Effector memory CD8-positive, alpha-beta T cell (primary cell): ENCODE results near the gene PCDHB15.
"Not testable (repeated sequence)": the region's sequence is repeated elsewhere in the genome, so short reads cannot be mapped to it uniquely, and the experiment has no call there.

ENCODE experiments used
- ATAC-seq: fragments of 150-1000 bp; cut with Tn5 transposase; replicated peaks from 2 replicates; pipeline ENCODE4 v1.10.0; 2021; ENCODE audit warnings: mild to moderate bottlenecking, moderate library complexity
- DNase-seq, 3 experiments: peaks; one replicate each; pipeline ENCODE4 v3.0.0; 2021
- H3K27ac Mint-ChIP-seq, 2 donors: one replicate each; pipeline ENCODE4 v1.8.0; 2022; ENCODE audit warnings: mild to moderate bottlenecking in 2 of 2, mixed read lengths in 2 of 2, moderate library complexity in 2 of 2
- H3K27me3 Mint-ChIP-seq, 2 donors: one replicate each; pipeline ENCODE4 v1.8.0; 2022; ENCODE audit warnings: mixed read lengths in 2 of 2
- H3K36me3 Mint-ChIP-seq: one replicate; pipeline ENCODE4 v1.8.0; 2022; ENCODE audit warnings: mild to moderate bottlenecking, moderate library complexity, mixed read lengths; ENCODE audit not compliant: insufficient read depth
- H3K4me1 Mint-ChIP-seq, 2 donors: one replicate each; pipeline ENCODE4 v1.8.0; 2022; ENCODE audit warnings: low read depth in 2 of 2, mixed read lengths in 2 of 2
- H3K4me3 Mint-ChIP-seq, 2 donors: one replicate each; pipeline ENCODE4 v1.8.0; 2022; ENCODE audit warnings: mild to moderate bottlenecking in 2 of 2, mixed read lengths in 2 of 2, moderate library complexity in 2 of 2
- H3K9me3 Mint-ChIP-seq, 2 donors: one replicate each; pipeline ENCODE4 v1.8.0; 2022; ENCODE audit warnings: mixed read lengths in 2 of 2

The PCDHB15 gene

GRCh38 chr5:141224844-141225243 lies 20.4 kb upstream of the PCDHB15 start:
- H3K27me3 Mint-ChIP-seq: peaks cover 37 to 42% of the 10 kb centered on the region in 2 donors

GRCh38 chr5:141225421-141225820 lies 19.8 kb upstream of the PCDHB15 start:
- H3K9me3 Mint-ChIP-seq: not testable (repeated sequence)

More at GRCh38 chr5:141224844-141225243, 20.4 kb upstream of the PCDHB15 start:
- not testable (repeated sequence) for H3K4me3 Mint-ChIP-seq, H3K9me3 Mint-ChIP-seq, H3K36me3 Mint-ChIP-seq, ATAC-seq, H3K27ac Mint-ChIP-seq, DNase-seq, H3K4me1 Mint-ChIP-seq

GRCh38 chr5:141234109-141234667 lies 11.0 kb upstream of the PCDHB15 start:
- H3K4me3 Mint-ChIP-seq: no peak overlapping the region

More at GRCh38 chr5:141225421-141225820, 19.8 kb upstream of the PCDHB15 start:
- H3K27ac Mint-ChIP-seq, DNase-seq, H3K36me3 Mint-ChIP-seq, H3K4me3 Mint-ChIP-seq, H3K4me1 Mint-ChIP-seq, ATAC-seq: not testable (repeated sequence)
- peaks cover 32 to 37% of the 10 kb centered on the region in 2 donors for H3K27me3 Mint-ChIP-seq

GRCh38 chr5:141235922-141236321 lies 9.3 kb upstream of the PCDHB15 start:
- H3K27me3 Mint-ChIP-seq: peaks cover 37 to 50% of the 10 kb centered on the region in 2 donors
- not testable (repeated sequence) for H3K4me3 Mint-ChIP-seq

More at GRCh38 chr5:141234109-141234667, 11.0 kb upstream of the PCDHB15 start:
- Mint-ChIP-seq H3K9me3 (peaks cover 4 to 6% of the 10 kb centered on the region in 2 donors), H3K36me3 (no peaks in the 10 kb centered on the region), H3K27me3 (peaks cover 31 to 33% of the 10 kb centered on the region in 2 donors), H3K27ac (no peak overlapping the region), H3K4me1 (peaks cover 0 to 2% of the 10 kb centered on the region in 2 donors)
- DNase-seq (no peak), ATAC-seq (no peak)

GRCh38 chr5:141236516-141237313 lies 8.5 kb upstream of the PCDHB15 start:
- no peaks in the 10 kb centered on the region for H3K36me3 Mint-ChIP-seq
- peaks cover 37 to 58% of the 10 kb centered on the region in 2 donors for H3K27me3 Mint-ChIP-seq
- H3K4me1 Mint-ChIP-seq: peaks cover 0 to 2% of the 10 kb centered on the region in 2 donors
- no peak overlapping the region for H3K27ac Mint-ChIP-seq
- ATAC-seq (no peak), DNase-seq (no peak)
- peaks cover 4 to 7% of the 10 kb centered on the region in 2 donors for H3K9me3 Mint-ChIP-seq
- no peak overlapping the region for H3K4me3 Mint-ChIP-seq

More at GRCh38 chr5:141235922-141236321, 9.3 kb upstream of the PCDHB15 start:
- not testable (repeated sequence) for ATAC-seq, H3K4me1 Mint-ChIP-seq, DNase-seq, H3K36me3 Mint-ChIP-seq, H3K9me3 Mint-ChIP-seq, H3K27ac Mint-ChIP-seq

- peaks cover 0 to 3% of the 10 kb centered on the region in 2 donors for H3K4me1 Mint-ChIP-seq
- no peak for DNase-seq
- peaks cover 10 to 14% of the 10 kb centered on the region in 2 donors for H3K9me3 Mint-ChIP-seq
- H3K27me3 Mint-ChIP-seq: peaks cover 30 to 68% of the 10 kb centered on the region in 2 donors
- H3K27ac Mint-ChIP-seq: no peak overlapping the region
- ATAC-seq: no peak
- no peaks in the 10 kb centered on the region for H3K36me3 Mint-ChIP-seq
- no peak overlapping the region for H3K4me3 Mint-ChIP-seq
These were observed 3.7 kb upstream of the PCDHB15 start for GRCh38 chr5:141241496-141241895.

- not testable (repeated sequence) for ATAC-seq
These were observed 1.8 kb downstream of the PCDHB15 start for GRCh38 chr5:141246971-141247370.

GRCh38 chr5:141247434-141247833 lies 2.2 kb downstream of the PCDHB15 start:
- Mint-ChIP-seq H3K27me3 (peaks cover 13 to 20% of the 10 kb centered on the region in 2 donors), H3K9me3 (peaks cover 13 to 23% of the 10 kb centered on the region in 2 donors)
- H3K4me1 Mint-ChIP-seq, ATAC-seq, H3K27ac Mint-ChIP-seq, DNase-seq, H3K4me3 Mint-ChIP-seq, H3K36me3 Mint-ChIP-seq: not testable (repeated sequence)

More at GRCh38 chr5:141246971-141247370, 1.8 kb downstream of the PCDHB15 start:
- H3K27ac Mint-ChIP-seq, H3K4me1 Mint-ChIP-seq, DNase-seq, H3K4me3 Mint-ChIP-seq, H3K36me3 Mint-ChIP-seq: not testable (repeated sequence)
- H3K9me3 Mint-ChIP-seq: peaks cover 13 to 26% of the 10 kb centered on the region in 2 donors
- H3K27me3 Mint-ChIP-seq: peaks cover 13 to 24% of the 10 kb centered on the region in 2 donors

GRCh38 chr5:141250576-141250975 lies 5.4 kb downstream of the PCDHB15 start:
- H3K27ac Mint-ChIP-seq: no peak overlapping the region
- H3K36me3 Mint-ChIP-seq: no peaks in the 10 kb centered on the region
- DNase-seq (no peak), ATAC-seq (no peak)
- no peaks in the 10 kb centered on the region for H3K4me1 Mint-ChIP-seq
- peaks cover 9 to 26% of the 10 kb centered on the region in 2 donors for H3K9me3 Mint-ChIP-seq
- no peaks in the 10 kb centered on the region for H3K27me3 Mint-ChIP-seq
- H3K4me3 Mint-ChIP-seq: no peak overlapping the region

GRCh38 chr5:141258464-141258863 lies 13.3 kb downstream of the PCDHB15 start:
- Mint-ChIP-seq H3K9me3 (peaks cover 4 to 22% of the 10 kb centered on the region in 2 donors), H3K27me3 (no peaks in the 10 kb centered on the region), H3K4me3 (no peak overlapping the region), H3K27ac (no peak overlapping the region), H3K36me3 (no peaks in the 10 kb centered on the region), H3K4me1 (no peaks in the 10 kb centered on the region)
- no peak for ATAC-seq
- no peak for DNase-seq

GRCh38 chr5:141258948-141259347 lies 13.8 kb downstream of the PCDHB15 start:
- H3K9me3 Mint-ChIP-seq: peaks cover 6 to 22% of the 10 kb centered on the region in 2 donors
- DNase-seq: no peak
- H3K4me3 Mint-ChIP-seq: no peak overlapping the region
- no peaks in the 10 kb centered on the region for H3K4me1 Mint-ChIP-seq
- no peaks in the 10 kb centered on the region for H3K36me3 Mint-ChIP-seq
- no peak for ATAC-seq
- H3K27ac Mint-ChIP-seq: no peak overlapping the region
- H3K27me3 Mint-ChIP-seq: no peaks in the 10 kb centered on the region

GRCh38 chr5:141260458-141261237 lies 15.5 kb downstream of the PCDHB15 start:
- H3K4me1 Mint-ChIP-seq: no peaks in the 10 kb centered on the region
- peaks cover 6 to 11% of the 10 kb centered on the region in 2 donors for H3K9me3 Mint-ChIP-seq
- no peak overlapping the region for H3K4me3 Mint-ChIP-seq
- no peaks in the 10 kb centered on the region for H3K36me3 Mint-ChIP-seq
- H3K27me3 Mint-ChIP-seq: no peaks in the 10 kb centered on the region
- ATAC-seq: no peak
- H3K27ac Mint-ChIP-seq: no peak overlapping the region
- no peak for DNase-seq

- DNase-seq: no peak
- H3K27ac Mint-ChIP-seq: no peak overlapping the region
- ATAC-seq: no peak
- no peaks in the 10 kb centered on the region for H3K4me1 Mint-ChIP-seq
- no peak overlapping the region for H3K4me3 Mint-ChIP-seq
- H3K36me3 Mint-ChIP-seq: no peaks in the 10 kb centered on the region
- H3K27me3 Mint-ChIP-seq: no peaks in the 10 kb centered on the region
- H3K9me3 Mint-ChIP-seq: peaks cover 8 to 11% of the 10 kb centered on the region in 2 donors
These were observed 16.0 kb downstream of the PCDHB15 start for GRCh38 chr5:141261238-141261546.
